ENCODE results near the gene PHF2.

Gene PHF2

DNA sequence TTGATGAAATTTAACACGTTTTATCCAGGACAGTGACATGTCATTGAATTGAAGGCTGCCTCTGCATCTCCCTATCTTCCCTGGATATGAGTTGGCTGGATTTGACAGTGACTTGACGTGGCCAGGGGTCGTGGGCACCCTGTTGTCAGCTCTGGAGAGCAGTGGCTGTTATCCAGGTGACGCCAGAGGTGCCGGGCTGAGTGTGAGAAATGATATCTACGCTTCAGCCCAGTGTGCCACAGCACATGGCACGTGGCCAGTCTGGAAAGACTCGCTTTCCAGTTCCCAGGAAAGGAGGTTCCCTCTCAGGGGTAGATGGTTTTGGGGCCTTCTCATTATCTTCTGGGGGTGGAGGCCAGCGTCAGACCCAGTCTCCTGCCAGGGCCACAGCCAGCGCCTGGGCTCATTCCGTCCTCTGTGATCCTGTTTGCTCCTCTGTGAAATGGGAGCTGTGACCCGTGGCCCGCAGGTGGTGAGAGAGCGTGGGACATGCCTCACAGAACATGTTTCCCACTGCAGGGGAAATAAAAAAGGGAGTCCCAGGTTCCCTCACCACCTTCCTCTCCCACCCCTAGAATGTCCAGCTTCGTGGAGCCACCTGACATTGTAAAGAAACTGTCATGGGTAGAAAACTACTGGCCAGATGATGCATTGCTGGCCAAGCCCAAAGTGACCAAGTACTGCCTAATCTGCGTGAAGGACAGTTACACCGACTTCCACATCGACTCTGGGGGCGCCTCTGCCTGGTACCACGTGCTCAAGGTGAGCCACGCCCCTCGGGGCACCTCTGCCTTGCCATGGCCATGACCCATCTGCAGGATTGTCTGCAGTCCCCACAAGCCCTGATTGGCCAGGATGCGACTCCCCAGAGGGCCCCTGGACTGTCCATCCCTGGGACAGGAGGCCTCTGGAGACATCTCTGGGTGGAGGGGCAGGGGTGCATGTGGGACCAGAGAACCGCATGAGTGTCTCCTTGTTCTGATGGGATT lies 76.5 kb downstream of the PHF2 start:
- DNase-seq (ENCODE audit: low read depth in 2 of 2) = no peak

DNA sequence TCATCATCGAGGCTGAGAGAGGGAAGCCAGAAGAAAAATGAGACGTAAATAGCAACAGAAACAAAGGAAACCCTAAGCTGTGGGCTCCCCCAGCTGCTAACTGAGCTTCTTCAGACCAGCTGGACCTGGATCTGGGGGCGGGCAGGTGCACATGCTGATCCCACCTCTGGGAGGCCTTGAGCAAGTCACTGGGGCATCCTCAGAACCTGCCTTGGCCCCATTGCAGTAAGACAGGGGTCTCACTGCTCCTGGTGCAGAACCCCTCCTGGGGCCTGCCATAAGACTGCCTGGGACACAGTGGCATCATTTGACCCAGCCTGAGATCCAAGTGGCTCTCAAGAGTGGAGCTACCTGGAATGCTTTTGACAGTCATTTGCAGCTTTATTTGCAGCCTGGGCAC lies 77.4 kb downstream of the PHF2 start:
- no peak for DNase-seq (ENCODE audit: low read depth in 2 of 2)

DNA sequence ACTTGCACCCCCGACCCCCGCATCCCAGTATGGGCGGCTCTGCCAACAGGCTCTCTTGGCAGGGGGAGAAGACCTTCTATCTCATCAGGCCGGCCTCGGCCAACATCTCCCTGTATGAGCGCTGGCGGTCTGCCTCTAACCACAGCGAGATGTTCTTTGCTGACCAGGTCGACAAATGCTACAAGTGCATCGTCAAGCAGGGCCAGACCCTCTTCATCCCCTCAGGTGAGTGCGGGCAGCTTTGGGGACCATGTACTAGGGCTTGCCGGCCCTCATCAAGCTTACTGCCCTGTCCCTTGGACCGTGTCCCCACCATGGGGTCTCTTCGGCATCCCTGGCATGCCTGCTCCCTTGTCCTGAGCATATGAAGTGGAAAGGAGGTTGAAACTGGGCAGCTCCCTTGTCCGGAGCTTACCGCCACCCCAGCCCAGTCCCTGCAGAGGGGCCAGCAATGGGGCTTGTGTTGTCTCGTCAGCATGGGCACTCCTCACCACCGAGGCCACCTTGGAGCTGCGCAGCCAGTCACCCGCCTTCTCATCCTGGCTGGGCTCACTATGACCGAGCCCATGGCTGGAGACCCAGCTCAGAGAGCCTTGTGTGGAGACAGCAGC lies 78.1 kb downstream of the PHF2 start:
- no peak for DNase-seq (ENCODE audit: low read depth in 2 of 2)

DNA sequence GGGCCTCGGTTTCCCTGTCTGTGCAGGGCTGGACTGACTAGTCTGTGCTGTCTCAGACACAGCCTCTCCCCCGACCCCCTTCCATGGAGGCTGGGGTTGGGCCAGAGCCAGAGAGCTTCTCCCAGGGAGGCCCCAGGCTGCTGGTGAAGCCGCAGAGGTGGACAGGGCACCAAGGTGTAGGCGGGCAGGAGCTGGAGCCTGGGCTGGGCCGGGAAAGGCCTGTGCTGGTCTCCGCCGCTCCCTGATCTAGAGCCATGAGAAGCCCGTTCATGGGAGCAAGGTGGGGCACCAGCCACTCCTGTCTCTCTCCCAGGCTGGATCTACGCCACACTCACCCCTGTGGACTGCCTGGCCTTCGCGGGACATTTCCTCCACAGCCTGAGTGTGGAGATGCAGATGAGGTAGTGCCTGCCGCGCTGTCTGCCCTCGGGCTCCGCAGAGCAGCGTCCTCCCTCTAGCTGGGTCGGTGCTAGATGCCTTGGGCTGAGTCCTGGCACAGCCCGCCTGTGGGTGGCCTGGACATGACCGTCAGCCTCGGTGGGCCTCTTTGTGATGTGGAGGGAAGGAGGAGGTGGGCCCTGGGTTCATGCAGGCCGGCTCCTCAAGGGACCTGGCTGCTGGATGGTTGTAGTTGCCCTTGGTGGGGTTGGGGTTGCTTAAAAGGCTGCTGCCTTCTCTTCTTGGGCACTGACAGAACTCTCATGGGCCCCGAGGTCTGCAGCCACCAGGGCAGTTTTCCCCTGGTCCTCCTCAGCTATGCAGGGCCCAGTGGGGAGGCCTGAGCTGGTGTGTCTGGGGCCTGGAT lies 79.4 kb downstream of the PHF2 start:
- no peak for DNase-seq (ENCODE audit: low read depth in 2 of 2)

DNA sequence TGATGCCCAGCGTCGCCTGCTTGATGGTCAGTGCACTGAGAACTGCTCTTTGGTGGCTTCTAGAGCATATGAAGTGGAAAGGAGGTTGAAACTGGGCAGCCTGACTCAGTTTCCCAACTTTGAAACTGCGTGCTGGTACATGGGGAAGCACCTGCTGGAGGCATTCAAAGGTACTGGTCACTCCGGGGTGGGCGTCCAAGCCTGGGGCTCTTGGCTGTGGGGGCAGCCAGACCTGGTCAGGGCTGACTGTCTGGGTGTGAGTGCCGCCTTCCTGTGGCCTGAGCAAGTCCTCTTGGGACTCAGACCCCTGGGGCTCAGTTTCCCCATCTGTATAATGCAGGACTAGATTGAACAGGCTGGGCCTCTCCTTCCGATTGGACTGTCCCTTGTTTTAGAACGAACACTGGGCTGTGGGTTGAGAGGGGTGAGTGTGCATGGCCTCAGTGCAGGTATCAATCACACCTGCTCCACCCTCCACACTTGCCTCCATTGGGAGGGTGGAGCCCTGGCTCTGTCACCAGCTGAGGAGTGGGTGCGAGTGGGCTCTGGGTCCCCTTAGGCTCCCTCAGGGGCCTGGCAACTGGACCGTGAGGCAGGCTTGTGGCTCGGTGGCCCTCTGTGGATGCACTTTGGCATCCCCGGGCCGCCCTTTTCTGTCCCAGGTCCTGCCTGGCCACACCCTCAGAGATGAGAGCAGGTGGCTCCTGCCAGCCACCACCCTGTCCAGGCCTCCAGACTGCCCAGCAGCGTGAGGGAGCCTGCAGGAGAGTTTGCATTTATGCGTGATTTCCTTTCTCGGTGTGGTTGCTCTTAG lies 80.2 kb downstream of the PHF2 start:
- DNase-seq (ENCODE audit: low read depth in 2 of 2) = no peak

DNA sequence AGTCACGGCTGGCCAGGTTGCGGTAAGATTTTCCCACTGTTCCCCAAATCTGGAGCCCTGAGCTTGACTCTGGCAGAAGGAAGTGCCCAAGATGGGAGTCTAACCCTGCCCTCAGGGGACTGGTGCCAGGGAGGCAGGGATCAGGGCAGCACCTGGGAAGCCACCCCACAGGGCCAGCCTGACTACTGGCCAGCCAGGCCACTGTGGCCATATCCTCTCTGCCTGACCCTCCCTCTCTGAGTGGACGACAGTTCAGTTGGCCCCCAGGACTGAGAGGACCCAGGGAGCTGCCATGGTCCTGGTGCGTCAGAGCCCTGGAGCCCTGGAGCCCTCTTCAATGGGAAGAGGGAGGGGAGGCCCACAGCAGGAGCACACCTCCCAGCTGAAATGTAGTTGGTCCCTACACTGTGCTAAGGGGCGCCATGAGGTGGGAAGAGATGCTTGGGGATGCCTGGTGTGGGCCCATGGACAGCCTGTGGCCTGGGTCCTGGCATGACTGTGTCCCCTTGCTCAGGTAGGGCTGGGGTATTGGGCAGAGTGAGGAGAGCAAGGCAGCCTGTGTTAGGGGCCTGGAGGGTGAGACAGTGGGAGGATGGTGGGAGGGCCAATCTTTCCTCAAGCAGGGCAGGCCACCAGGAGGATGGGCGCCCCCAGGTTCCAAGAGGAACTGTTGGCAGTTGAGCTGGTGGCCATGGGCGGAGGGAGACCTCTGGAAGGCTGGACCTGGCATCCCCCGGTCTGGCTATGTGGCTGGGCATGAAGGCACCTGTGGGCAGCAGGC lies 81.1 kb downstream of the PHF2 start:
- no peak for DNase-seq (ENCODE audit: low read depth in 2 of 2)

DNA sequence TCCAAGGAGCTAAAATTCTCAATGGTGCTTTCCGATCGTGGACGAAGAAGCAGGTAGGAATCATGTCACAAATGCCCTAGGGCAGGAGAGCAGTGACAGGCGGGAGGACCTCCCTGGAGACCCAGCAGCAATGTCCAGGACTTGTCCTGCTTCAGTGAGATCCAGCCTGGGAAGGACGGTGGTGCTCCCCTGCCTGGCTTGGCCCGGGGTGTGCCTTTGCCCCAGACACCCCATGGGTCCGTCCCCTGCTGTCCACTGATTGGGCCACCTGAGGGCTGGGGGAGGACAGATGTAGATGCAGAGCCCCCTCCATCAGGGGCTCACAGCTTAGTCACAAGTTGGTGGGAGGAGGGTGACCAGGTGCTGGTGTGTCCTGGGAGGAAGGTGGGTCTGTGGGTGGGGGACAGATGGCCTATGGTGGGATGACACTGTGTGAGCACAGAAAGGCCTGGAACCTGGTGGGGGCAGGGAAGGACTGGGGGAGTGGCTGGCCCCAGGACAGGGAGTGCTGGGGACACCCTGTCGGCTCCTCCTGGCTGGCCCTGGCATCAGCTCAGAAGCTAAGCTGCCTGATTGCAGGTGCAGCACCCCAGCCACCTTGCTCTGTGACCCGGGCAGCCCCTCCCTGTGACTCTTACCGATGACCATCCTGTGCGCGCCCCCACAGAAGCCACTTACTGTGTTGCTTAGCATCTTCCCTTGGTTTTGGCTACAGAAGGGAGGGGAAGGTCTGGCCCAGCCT lies 82.0 kb downstream of the PHF2 start:
- DNase-seq (ENCODE audit: low read depth in 2 of 2) = no peak

DNA sequence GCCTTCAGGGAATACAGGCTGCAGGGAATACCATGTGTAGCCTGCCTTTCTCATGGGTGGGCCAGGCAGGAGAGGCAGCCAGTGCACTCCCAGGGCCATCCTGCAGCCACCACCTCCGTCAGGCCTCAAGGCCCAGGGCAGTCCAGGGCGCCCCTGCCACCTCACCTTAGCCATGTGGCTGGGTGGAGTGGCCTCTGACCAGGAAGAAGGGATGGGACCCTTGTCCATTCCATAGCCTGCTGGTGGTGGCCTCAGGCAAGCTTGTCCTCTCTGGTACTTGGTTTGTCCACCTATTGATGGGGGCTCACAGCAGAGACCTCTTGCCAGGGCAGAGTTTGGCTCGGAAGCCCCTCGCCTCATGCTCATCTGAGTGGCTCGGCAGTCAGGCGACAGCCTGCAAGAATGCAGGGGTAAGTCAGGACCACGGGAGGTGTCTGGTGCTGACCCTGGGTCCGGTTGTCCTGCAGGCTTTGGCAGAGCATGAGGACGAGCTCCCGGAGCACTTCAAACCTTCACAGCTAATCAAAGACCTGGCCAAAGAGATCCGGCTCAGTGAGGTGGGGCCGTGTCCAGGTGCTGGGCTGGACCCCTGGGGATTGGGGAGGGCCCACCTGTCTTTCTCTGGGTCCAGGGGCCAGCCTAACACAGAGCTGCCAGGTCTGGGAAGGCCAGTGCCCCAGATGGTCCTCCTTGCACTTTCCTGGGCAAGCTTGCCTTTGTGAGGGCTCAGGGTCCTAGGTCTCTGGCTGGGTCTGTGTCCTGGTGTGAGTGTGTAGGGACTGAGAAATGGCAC lies 82.9 kb downstream of the PHF2 start:
- DNase-seq (ENCODE audit: low read depth in 2 of 2) = no peak

DNA sequence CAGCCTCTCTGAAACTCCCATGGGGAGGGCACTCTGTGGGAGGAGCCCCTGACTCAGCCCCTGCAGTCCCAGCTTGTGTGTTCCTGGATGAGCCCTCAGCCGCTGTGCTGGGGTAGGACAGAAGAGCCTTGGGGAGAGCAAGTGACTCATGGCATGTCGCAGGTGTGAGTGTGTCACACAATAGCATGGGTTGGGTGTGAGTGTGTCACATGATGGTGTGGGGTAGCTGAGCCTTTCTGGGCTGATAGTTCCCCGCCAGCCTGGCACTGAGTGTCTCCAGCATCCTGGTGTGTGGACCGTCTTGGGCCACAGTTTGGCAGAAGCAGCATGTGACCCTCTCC lies 83.4 kb downstream of the PHF2 start:
- DNase-seq (ENCODE audit: low read depth in 2 of 2) = no peak

DNA sequence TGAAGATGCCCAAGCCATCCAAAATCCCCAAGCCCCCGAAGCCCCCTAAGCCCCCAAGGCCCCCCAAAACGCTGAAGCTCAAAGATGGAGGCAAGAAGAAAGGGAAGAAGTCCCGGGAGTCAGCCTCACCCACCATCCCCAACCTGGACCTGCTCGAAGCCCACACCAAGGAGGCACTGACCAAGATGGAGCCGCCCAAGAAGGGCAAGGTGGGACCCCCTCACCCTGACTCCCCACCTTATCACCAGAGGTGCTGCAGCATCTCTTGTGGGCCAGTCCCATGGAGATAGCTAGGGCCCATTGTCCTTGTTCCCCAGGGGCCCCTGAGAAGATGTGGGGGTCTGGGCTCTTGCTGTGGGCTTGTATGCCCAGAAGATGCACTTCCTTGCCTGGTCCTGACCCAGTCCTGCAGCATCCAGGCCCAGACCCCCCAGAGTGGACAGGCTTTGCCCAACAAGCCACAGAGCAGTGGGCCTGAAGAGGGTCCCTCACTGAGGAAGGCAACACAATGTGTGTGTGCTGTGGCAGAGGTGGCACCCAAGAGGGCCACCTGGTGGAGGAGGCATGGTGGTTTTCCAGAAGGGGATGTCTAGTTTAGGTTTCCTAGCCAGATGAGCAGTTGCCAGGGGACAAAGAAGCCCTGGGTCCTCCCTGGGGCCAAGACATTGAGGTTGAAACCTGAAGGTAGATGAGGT lies 84.1 kb downstream of the PHF2 start:
- DNase-seq (ENCODE audit: low read depth in 2 of 2) = no peak

DNA sequence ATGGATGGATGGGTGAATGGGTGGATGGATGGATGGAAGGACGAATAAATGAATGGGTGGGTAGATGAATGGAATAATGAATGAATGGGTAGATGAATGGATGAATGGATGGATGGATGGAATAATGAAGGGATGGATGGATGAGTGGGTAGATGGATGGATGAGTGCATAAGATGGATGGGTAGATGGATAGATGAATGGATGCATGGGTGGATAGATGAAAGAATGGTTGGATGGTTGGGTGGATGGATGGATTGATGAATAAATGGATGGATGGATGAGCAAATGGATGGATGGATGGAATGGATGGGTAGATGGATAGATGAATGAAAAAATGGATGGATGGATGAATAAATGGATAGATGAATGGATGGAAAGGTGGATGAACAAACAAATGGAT lies 85.2 kb downstream of the PHF2 start:
- no peak for DNase-seq (ENCODE audit: low read depth in 2 of 2)

DNA sequence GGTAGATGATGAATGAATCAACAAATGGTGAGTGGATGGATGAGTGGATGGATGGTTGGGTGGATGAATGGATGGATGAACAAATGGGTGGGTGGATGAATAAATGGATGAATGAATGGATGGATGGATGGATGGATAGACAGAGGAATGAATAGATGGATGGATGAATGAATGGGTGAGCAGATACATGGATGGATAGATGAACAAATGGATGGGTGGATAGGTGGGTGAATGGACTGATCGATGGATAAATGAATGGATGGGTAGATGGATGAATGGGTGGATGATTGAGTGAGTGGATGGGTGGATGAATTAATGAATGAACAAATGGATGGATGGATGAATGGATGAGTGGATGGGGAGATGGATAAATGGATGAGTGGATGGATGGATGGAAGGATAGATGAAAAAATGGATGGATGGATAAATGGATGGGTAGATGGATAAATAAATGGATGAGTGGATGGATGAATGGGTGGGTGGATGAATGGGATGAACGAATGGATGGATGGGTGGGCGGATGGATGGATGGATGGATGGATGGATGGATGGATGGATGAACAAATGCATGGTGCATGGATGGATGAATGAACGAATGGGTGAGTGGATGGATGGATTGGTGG lies 85.7 kb downstream of the PHF2 start:
- no peak for DNase-seq (ENCODE audit: low read depth in 2 of 2)

DNA sequence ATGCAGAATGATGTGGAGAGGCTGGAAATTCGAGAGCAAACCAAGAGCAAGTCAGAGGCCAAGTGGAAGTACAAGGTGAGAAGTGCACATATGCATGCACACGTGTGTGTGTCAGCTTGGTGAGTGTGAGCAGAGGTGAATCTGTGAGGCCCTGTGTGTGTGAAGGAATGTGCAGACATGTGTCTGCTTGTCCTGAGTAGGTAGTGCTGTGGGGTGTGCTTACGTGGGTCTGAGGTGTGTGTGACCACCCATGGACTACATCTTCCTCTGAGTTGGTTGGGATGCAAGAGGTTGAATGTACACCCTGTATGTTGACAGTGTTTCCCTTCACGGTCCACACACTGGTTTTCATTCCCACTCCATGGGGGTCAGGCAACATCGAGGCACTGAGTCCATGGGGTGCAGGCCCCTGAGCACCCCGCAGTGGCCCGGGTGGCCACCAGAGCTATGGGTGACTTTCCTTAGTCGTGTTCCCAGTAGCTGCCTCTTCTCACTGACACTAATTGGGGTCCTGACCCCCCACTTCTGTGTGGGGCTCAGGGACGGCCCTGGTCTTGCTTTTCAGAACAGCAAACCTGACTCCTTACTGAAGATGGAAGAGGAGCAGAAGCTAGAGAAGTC lies 86.7 kb downstream of the PHF2 start:
- no peak for DNase-seq (ENCODE audit: low read depth in 2 of 2)

DNA sequence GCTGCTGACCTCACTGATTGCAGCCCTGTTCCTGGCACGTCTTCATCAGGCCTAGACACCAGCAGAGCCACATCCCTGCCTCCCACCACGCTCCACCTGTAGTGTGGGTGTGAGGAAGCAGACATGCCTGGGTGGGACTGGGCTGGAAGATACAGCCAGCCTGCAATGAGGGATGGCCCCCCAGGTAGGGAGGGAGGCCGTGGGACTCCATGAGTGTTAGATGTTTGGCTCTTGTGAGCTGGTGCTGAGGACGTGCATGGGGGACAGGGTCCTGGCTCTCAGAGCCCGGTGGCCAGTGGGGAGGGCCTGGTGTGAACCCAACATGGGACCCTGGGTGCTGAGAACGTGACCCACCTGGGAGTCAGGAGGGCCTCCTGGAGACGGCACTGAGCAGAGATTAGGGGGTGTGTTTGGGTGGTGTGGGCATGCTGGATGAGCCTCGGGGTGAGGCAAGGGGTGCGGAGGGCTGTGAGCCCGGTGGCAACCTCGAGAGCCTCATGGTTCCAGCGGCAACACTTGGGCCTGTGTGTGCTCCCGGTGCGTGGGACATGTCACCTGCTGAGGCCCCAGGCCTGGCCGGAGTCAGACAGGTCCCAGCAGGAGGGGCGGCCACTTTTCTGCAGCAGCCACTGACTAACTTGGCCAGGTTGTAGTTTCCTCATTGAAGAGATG lies 87.6 kb downstream of the PHF2 start:
- no peak for DNase-seq (ENCODE audit: low read depth in 2 of 2)

DNA sequence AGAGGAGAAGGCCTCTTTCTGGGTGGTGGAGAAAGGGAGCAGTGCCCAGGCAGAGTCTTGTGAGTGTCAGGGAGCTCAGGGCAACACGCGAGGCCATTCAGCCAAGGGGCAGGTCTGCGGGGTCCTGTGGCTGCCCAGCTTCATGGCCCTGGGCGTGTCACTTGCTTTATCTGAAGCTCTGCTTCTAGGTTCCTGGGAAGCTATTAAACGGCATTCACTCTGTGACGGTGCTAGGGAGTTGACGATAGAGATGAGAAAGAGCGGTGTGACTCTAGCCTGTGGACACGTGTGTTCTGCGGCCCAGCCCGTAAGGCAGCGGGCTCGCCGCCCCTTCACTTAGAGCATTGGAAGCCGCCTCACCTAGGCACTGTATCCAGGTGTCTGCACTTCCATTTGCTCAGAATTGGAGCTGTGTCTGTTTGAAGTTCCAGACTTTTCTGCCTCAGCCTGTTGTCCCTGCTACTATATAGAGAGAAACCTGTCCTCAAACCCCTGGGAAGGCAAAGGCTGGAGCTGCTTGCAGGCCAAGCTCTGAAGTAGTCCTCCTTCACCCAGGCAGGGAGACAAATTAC lies 88.3 kb downstream of the PHF2 start:
- no peak for DNase-seq (ENCODE audit: low read depth in 2 of 2)

DNA sequence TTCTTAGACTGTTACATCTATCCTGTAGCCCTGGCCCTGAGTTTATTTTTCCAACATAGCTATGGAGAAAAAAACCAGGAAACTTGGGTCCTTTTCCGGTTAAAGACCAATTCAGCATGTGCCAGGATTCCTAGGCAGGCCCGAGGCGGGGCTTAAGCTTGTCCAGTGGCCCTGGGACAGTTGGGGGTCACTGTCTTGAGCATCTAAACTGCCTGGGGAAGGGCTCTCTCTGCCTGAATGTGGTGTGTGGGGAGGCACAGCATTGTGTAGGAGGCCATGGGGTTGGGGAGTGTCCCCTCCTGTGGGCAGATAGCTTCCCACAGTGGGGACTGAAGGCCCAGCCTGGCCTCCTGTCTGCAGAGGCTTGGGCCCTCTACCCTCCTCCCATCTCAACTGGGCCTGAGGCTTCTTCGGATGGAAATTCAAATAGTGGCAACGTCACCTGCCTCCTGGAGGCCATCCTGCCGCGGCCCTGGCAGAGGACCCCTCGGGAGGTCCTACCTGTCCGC lies 88.8 kb downstream of the PHF2 start:
- no peak for DNase-seq (ENCODE audit: low read depth in 2 of 2)
